ENCODE data around the gene INSR.

DNA sequence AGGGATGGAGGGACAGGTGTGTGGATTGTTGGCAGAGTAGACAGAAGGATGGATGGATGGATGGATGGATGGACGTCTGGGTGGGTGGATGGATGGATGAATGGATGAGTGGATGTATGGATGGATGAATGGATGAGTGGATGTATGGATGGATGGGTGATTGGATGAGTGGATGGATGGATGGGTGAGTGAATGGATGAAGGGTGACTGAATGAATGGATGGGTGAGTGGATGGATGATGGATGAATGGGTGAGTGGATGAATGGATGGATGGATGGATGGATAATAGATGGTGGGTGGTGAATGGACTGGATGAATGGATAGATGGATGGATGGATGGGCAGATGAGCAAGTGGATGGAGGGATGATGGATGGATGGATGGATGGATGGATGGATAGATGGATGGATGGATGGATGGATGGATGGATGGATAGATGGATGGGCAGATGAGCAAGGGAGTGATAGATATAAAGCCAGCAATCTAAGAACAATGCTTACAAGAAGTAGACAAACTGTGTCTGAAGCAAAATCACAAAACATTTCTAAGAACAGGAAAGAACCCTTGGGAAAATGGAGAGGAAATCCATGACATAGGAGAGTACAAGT is 65.2 kb downstream of the INSR start:
- TF ChIP-seq, protein P1, sequence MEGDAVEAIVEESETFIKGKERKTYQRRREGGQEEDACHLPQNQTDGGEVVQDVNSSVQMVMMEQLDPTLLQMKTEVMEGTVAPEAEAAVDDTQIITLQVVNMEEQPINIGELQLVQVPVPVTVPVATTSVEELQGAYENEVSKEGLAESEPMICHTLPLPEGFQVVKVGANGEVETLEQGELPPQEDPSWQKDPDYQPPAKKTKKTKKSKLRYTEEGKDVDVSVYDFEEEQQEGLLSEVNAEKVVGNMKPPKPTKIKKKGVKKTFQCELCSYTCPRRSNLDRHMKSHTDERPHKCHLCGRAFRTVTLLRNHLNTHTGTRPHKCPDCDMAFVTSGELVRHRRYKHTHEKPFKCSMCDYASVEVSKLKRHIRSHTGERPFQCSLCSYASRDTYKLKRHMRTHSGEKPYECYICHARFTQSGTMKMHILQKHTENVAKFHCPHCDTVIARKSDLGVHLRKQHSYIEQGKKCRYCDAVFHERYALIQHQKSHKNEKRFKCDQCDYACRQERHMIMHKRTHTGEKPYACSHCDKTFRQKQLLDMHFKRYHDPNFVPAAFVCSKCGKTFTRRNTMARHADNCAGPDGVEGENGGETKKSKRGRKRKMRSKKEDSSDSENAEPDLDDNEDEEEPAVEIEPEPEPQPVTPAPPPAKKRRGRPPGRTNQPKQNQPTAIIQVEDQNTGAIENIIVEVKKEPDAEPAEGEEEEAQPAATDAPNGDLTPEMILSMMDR (IDR thresholded peaks at IDR 0.05 in 4 of 5, conservative IDR thresholded peaks at IDR 0.05 in 1 of 5): no peak
- no peak for TF ChIP-seq POLR2A (IDR thresholded peaks at IDR 0.05)

All from gastrocnemius medialis (tissue), 4 donors.